Measurements from ENCODE around the gene OXLD1.

GRCh38 chr17:81700353-81701287, 34.2 kb upstream of the OXLD1 start:
- TF ChIP-seq CTCF (IDR thresholded peaks at IDR 0.05): no peak
- TF ChIP-seq POLR2A (IDR thresholded peaks at IDR 0.05): no peak
